GM18861 (cell line): Measurements from ENCODE around the gene LMCD1.

Source experiments
- ATAC-seq: cut with Tn5 transposase; IDR thresholded peaks from one replicate; pipeline ENCODE4 v1.9.1; 2021; ENCODE audit not compliant: unreplicated experiment

Gene LMCD1

GRCh38 chr3:8482960-8483665 lies 18.5 kb upstream of the LMCD1 start:
- ATAC-seq = no peak

- ATAC-seq = no peak
Observed at GRCh38 chr3:8484409-8485140, 17.0 kb upstream of the LMCD1 start.

- ATAC-seq = no peak
Observed at GRCh38 chr3:8485141-8485870, 16.3 kb upstream of the LMCD1 start.

- no peak for ATAC-seq
Observed at GRCh38 chr3:8485943-8486342, 15.7 kb upstream of the LMCD1 start.

- ATAC-seq = no peak
Observed at GRCh38 chr3:8486434-8486833, 15.2 kb upstream of the LMCD1 start.

GRCh38 chr3:8486936-8487335 lies 14.7 kb upstream of the LMCD1 start:
- no peak for ATAC-seq

GRCh38 chr3:8488411-8488810 lies 13.2 kb upstream of the LMCD1 start:
- no peak for ATAC-seq

GRCh38 chr3:8488877-8489276 lies 12.7 kb upstream of the LMCD1 start:
- ATAC-seq = no peak

- no peak for ATAC-seq
Observed at GRCh38 chr3:8489278-8489792, 12.3 kb upstream of the LMCD1 start.

- no peak for ATAC-seq
Observed at GRCh38 chr3:8490079-8490552, 11.5 kb upstream of the LMCD1 start.

GRCh38 chr3:8491271-8492144 lies 10.1 kb upstream of the LMCD1 start:
- no peak for ATAC-seq

GRCh38 chr3:8492744-8493511 lies 8.7 kb upstream of the LMCD1 start:
- ATAC-seq = no peak

GRCh38 chr3:8493744-8494143 lies 7.9 kb upstream of the LMCD1 start:
- ATAC-seq = no peak

GRCh38 chr3:8494327-8494726 lies 7.3 kb upstream of the LMCD1 start:
- no peak for ATAC-seq

- ATAC-seq = no peak
Observed at GRCh38 chr3:8497582-8497981, 4.0 kb upstream of the LMCD1 start.

- ATAC-seq = no peak
Observed at GRCh38 chr3:8499181-8499611, 2.4 kb upstream of the LMCD1 start.

GRCh38 chr3:8500319-8500988 lies 1.2 kb upstream of the LMCD1 start:
- ATAC-seq = no peak

- ATAC-seq = no peak
Observed at GRCh38 chr3:8500989-8501370, 643 bp upstream of the LMCD1 start.

GRCh38 chr3:8503461-8503860 lies 1.8 kb downstream of the LMCD1 start:
- ATAC-seq = peak; percentile 28
